K562 (cell line): ENCODE measurements around the gene PGF. TPM values are rescaled to one million over a fixed set of nuclear protein-coding genes. Genes with fewer than 3 reads are reported as not detected.

Experiments
- ZMIZ1 ChIP-seq, 2 experiments: fragments of 150-350 bp in 1 of 2; IDR thresholded peaks; 2 replicates each; pipeline ENCODE4 v1.6.1; 2012 to 2016; ENCODE audit warnings: low read depth in 2 of 2, low read length in 2 of 2, mild to moderate bottlenecking in 1 of 2, moderate library complexity in 1 of 2
- ZNF133 ChIP-seq: fragments of 250-450 bp; sonication (Bioruptor Pico); IDR thresholded peaks from 2 replicates; pipeline ENCODE4 v1.4.0; 2020; ENCODE audit warnings: mild to moderate bottlenecking
- ZNF197 ChIP-seq: fragments of 200-800 bp; sonication (Bioruptor generic); IDR thresholded peaks from 2 replicates; pipeline ENCODE4 v1.6.1; 2016; ENCODE audit warnings: low read depth, missing genetic modification characterization, missing compliant biosample characterization
- ZNF407 ChIP-seq: fragments of 450-650 bp; IDR thresholded peaks from 2 replicates; pipeline ENCODE4 v1.6.1; 2016; ENCODE audit warnings: low read depth
- polyA plus RNA-seq, 8 experiments: library from polyadenylated mRNA; depleted of rRNA in 4 of 8; stranded (reverse) in 5 of 8; unstranded in 3 of 8; fragments of >200 nt; fragmentation: Nextera tagmentation in 2 of 8; fragmentation: Illumina TruSeq in 1 of 8; extraction: Ambion mirVana in 2 of 8; extraction: Trizol in 1 of 8; gene quantifications; 2 replicates each; pipeline versions ENCODE4 v1.2.1 to v1.2.3, GENCODE V29; 2011 to 2014; ENCODE audit warnings: inconsistent platforms in 1 of 8, missing spikeins in 1 of 8
- total RNA-seq, 7 experiments: library from RNA; depleted of rRNA in 6 of 7; stranded (reverse); fragments of >200 nt in 6 of 7; fragmentation: Illumina TruSeq in 2 of 7; extraction: Trizol in 2 of 7; gene quantifications; 2 replicates each; pipeline versions ENCODE4 v1.2.1 to v1.2.3, GENCODE V29; 2011 to 2021; ENCODE audit warnings: low replicate concordance in 1 of 7
- TF ChIP-seq, protein P1 (sequence below), 3 experiments: IDR thresholded peaks in 2 of 3; conservative IDR thresholded peaks in 1 of 3; 2 replicates each; pipeline ENCODE4 v1.5.1; 2011 to 2012; ENCODE audit warnings: low read length in 3 of 3, mild to moderate bottlenecking in 3 of 3, control low read depth in 2 of 3, improper control_type of control experiment in 1 of 3, inconsistent platforms in 1 of 3, low read depth in 1 of 3, mixed read lengths in 1 of 3, moderate library complexity in 1 of 3; ENCODE audit not compliant: insufficient read depth in 2 of 3
- TF ChIP-seq, protein P2 (sequence below): fragments of 250-450 bp; sonication (Bioruptor Pico); IDR thresholded peaks from 2 replicates; pipeline ENCODE4 v1.5.0; 2021; ENCODE audit warnings: mild to moderate bottlenecking, borderline replicate concordance

PGF gene
- total and polyA plus RNA-seq, 9 of the 15 experiments (the other 6 are each of a cell fraction or from before 2014, with no cell fraction given) = 0.04 to 0.44 (median 0.18) TPM

GRCh38 chr14:75002392-75003249 is 47.2 kb upstream of the PGF start, which contains the start of gene EIF2B2 (continued):
- TF ChIP-seq ZNF407 (no peak), ZNF133 (no peak), ZNF197 (no peak), ZMIZ1 (IDR thresholded peaks at IDR 0.05; ENCODE audit: low read depth in 2 of 2, low read length in 2 of 2) (no peak)
- TF ChIP-seq, protein P1, sequence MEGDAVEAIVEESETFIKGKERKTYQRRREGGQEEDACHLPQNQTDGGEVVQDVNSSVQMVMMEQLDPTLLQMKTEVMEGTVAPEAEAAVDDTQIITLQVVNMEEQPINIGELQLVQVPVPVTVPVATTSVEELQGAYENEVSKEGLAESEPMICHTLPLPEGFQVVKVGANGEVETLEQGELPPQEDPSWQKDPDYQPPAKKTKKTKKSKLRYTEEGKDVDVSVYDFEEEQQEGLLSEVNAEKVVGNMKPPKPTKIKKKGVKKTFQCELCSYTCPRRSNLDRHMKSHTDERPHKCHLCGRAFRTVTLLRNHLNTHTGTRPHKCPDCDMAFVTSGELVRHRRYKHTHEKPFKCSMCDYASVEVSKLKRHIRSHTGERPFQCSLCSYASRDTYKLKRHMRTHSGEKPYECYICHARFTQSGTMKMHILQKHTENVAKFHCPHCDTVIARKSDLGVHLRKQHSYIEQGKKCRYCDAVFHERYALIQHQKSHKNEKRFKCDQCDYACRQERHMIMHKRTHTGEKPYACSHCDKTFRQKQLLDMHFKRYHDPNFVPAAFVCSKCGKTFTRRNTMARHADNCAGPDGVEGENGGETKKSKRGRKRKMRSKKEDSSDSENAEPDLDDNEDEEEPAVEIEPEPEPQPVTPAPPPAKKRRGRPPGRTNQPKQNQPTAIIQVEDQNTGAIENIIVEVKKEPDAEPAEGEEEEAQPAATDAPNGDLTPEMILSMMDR (IDR thresholded peaks at IDR 0.05 in 2 of 3, conservative IDR thresholded peaks at IDR 0.05 in 1 of 3; ENCODE audit: insufficient read depth in 2 of 3, low read depth in 1 of 3, low read length in 3 of 3) = peak in 2 of 3 experiments; percentile 14 to 21; a peak in 2 of 6 replicates
- TF ChIP-seq, protein P2, sequence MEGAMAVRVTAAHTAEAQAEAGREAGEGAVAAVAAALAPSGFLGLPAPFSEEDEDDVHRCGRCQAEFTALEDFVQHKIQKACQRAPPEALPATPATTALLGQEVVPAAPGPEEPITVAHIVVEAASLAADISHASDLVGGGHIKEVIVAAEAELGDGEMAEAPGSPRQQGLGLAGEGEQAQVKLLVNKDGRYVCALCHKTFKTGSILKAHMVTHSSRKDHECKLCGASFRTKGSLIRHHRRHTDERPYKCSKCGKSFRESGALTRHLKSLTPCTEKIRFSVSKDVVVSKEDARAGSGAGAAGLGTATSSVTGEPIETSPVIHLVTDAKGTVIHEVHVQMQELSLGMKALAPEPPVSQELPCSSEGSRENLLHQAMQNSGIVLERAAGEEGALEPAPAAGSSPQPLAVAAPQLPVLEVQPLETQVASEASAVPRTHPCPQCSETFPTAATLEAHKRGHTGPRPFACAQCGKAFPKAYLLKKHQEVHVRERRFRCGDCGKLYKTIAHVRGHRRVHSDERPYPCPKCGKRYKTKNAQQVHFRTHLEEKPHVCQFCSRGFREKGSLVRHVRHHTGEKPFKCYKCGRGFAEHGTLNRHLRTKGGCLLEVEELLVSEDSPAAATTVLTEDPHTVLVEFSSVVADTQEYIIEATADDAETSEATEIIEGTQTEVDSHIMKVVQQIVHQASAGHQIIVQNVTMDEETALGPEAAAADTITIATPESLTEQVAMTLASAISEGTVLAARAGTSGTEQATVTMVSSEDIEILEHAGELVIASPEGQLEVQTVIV (CRISPR knock-in tag) = no peak
